ENCODE measurements around the gene ZNF709. TPM values are rescaled to one million over a fixed set of nuclear protein-coding genes. Genes with fewer than 3 reads are reported as not detected.

ZNF709 gene
- total and polyA plus RNA-seq, 2 of the 13 experiments (the other 11 are each of a cell fraction or from before 2014, with no cell fraction given) = 1.5 to 3.9 TPM

- no peak for TF ChIP-seq ZBTB40 (IDR thresholded peaks at IDR 0.05)
- TF ChIP-seq ZBTB40 (CRISPR knock-in tag; IDR thresholded peaks at IDR 0.05) = no peak
- peak; percentile 88 for TF ChIP-seq POLR2AphosphoS5 (IDR thresholded peaks at IDR 0.05; ENCODE audit: low read depth, low read length)
- no peak for TF ChIP-seq STAT6 (CRISPR knock-in tag; IDR thresholded peaks at IDR 0.05; ENCODE audit: borderline replicate concordance)
- peak; percentile 69 for TF ChIP-seq NCOA1 (CRISPR knock-in tag; IDR thresholded peaks at IDR 0.05)
- no peak for TF ChIP-seq FIP1L1 (IDR thresholded peaks at IDR 0.05; ENCODE audit: borderline replicate concordance, insufficient read depth, low read depth, low read length)
- TF ChIP-seq HNF1A (IDR thresholded peaks at IDR 0.05; ENCODE audit: low read depth) = no peak
- 0 out of 2 replicates have a peak, but pooled peaks have one; percentile 11 for TF ChIP-seq HNF1A (CRISPR knock-in tag; IDR thresholded peaks at IDR 0.05; ENCODE audit: borderline replicate concordance)
- peak; percentile 54 for TF ChIP-seq ZNF574 (CRISPR knock-in tag; IDR thresholded peaks at IDR 0.05)
Measured at GRCh38 chr19:12440541-12441316, 43.9 kb downstream of the ZNF709 start, which contains the start of gene ZNF443 (continued).
